Stimulated activated naive B cell treated with anti-CD40 and anti-IgM and Interleukin-4, amounts not matched to agents 10 μg/mL and 1 μg/mL and 100 μg/mL, for 72 hours (primary cell): ENCODE measurements around the gene LPP.
"Not testable (repeated sequence)": the region's sequence is repeated elsewhere in the genome, so short reads cannot be mapped to it uniquely, and the experiment has no call there.

Source experiments
- ATAC-seq, 2 donors: fragments of 150-1000 bp; cut with Tn5 transposase; replicated peaks; 2 replicates each; pipeline ENCODE4 v1.10.0; 2021; ENCODE audit warnings: moderate library complexity in 1 of 2
- DNase-seq: peaks from one replicate; pipeline ENCODE4 v3.0.0; 2021
- H3K27ac Mint-ChIP-seq: one replicate; pipeline ENCODE4 v1.8.0; 2022; ENCODE audit warnings: mild to moderate bottlenecking, mixed read lengths
- H3K27me3 Mint-ChIP-seq, 2 donors: one replicate each; pipeline ENCODE4 v1.8.0; 2022; ENCODE audit warnings: mixed read lengths in 2 of 2
- H3K36me3 Mint-ChIP-seq, 2 donors: one replicate each; pipeline ENCODE4 v1.8.0; 2022; ENCODE audit warnings: mixed read lengths in 2 of 2, mild to moderate bottlenecking in 1 of 2
- H3K4me1 Mint-ChIP-seq, 2 donors: one replicate each; pipeline ENCODE4 v1.8.0; 2022; ENCODE audit warnings: mixed read lengths in 2 of 2, mild to moderate bottlenecking in 1 of 2
- H3K4me3 Mint-ChIP-seq, 2 donors: one replicate each; pipeline ENCODE4 v1.8.0; 2022; ENCODE audit warnings: mild to moderate bottlenecking in 2 of 2, mixed read lengths in 2 of 2, moderate library complexity in 1 of 2
- H3K9me3 Mint-ChIP-seq, 2 donors: one replicate each; pipeline ENCODE4 v1.8.0; 2022; ENCODE audit warnings: mixed read lengths in 2 of 2, mild to moderate bottlenecking in 1 of 2

The LPP gene

GRCh38 chr3:188689101-188689574 lies 535.2 kb downstream of the LPP start:
- H3K9me3 Mint-ChIP-seq: peaks cover 4% of the 10 kb centered on the region in 2 donors
- DNase-seq (no peak), ATAC-seq (no peak)
- peaks cover 4 to 14% of the 10 kb centered on the region in 2 donors for H3K36me3 Mint-ChIP-seq
- H3K27ac Mint-ChIP-seq: no peak overlapping the region
- H3K4me1 Mint-ChIP-seq: peaks cover 37 to 40% of the 10 kb centered on the region in 2 donors
- H3K27me3 Mint-ChIP-seq: no peaks in the 10 kb centered on the region
- no peak overlapping the region for H3K4me3 Mint-ChIP-seq

- peaks cover 34 to 38% of the 10 kb centered on the region in 2 donors for H3K4me1 Mint-ChIP-seq
- no peak overlapping the region for H3K27ac Mint-ChIP-seq
- ATAC-seq (no peak), DNase-seq (no peak)
- no peak overlapping the region for H3K4me3 Mint-ChIP-seq
- H3K9me3 Mint-ChIP-seq: peaks cover 2% of the 10 kb centered on the region in 2 donors
- no peaks in the 10 kb centered on the region for H3K27me3 Mint-ChIP-seq
- peaks cover 2 to 11% of the 10 kb centered on the region in 2 donors for H3K36me3 Mint-ChIP-seq
Measured at GRCh38 chr3:188690064-188690463, 536.1 kb downstream of the LPP start.

GRCh38 chr3:188691004-188691403 lies 537.0 kb downstream of the LPP start:
- Mint-ChIP-seq H3K9me3 (no peaks in the 10 kb centered on the region), H3K4me1 (peaks cover 33 to 40% of the 10 kb centered on the region in 2 donors), H3K36me3 (peaks cover 0 to 9% of the 10 kb centered on the region in 2 donors), H3K4me3 (no peak overlapping the region), H3K27ac (no peak overlapping the region), H3K27me3 (no peaks in the 10 kb centered on the region)
- ATAC-seq (no peak), DNase-seq (no peak)

GRCh38 chr3:188691665-188692064 lies 537.7 kb downstream of the LPP start:
- Mint-ChIP-seq H3K27me3 (no peaks in the 10 kb centered on the region), H3K36me3 (peaks cover 0 to 9% of the 10 kb centered on the region in 2 donors), H3K4me1 (peaks cover 27 to 37% of the 10 kb centered on the region in 2 donors), H3K9me3 (no peaks in the 10 kb centered on the region), H3K27ac (no peak overlapping the region), H3K4me3 (no peak overlapping the region)
- no peak for DNase-seq
- ATAC-seq: no peak

- DNase-seq (no peak), ATAC-seq (no peak)
- peaks cover 23 to 35% of the 10 kb centered on the region in 2 donors for H3K4me1 Mint-ChIP-seq
- no peak overlapping the region for H3K4me3 Mint-ChIP-seq
- H3K36me3 Mint-ChIP-seq: peaks cover 3 to 9% of the 10 kb centered on the region in 2 donors
- no peaks in the 10 kb centered on the region for H3K27me3 Mint-ChIP-seq
- no peak overlapping the region for H3K27ac Mint-ChIP-seq
- no peaks in the 10 kb centered on the region for H3K9me3 Mint-ChIP-seq
Measured at GRCh38 chr3:188692700-188693099, 538.7 kb downstream of the LPP start.

- DNase-seq (no peak), ATAC-seq (no peak)
- no peaks in the 10 kb centered on the region for H3K9me3 Mint-ChIP-seq
- no peaks in the 10 kb centered on the region for H3K27me3 Mint-ChIP-seq
- peaks cover 20 to 28% of the 10 kb centered on the region in 2 donors for H3K4me1 Mint-ChIP-seq
- H3K36me3 Mint-ChIP-seq: peaks cover 3 to 6% of the 10 kb centered on the region in 2 donors
- no peak overlapping the region for H3K27ac Mint-ChIP-seq
- no peak overlapping the region for H3K4me3 Mint-ChIP-seq
Measured at GRCh38 chr3:188693435-188693834, 539.5 kb downstream of the LPP start.

GRCh38 chr3:188695241-188695640 lies 541.3 kb downstream of the LPP start:
- H3K9me3 Mint-ChIP-seq: no peaks in the 10 kb centered on the region
- ATAC-seq (no peak), DNase-seq (no peak)
- peaks cover 5% of the 10 kb centered on the region in 2 donors for H3K36me3 Mint-ChIP-seq
- no peak overlapping the region for H3K4me3 Mint-ChIP-seq
- H3K27me3 Mint-ChIP-seq: no peaks in the 10 kb centered on the region
- H3K27ac Mint-ChIP-seq: no peak overlapping the region
- H3K4me1 Mint-ChIP-seq: peaks cover 30 to 33% of the 10 kb centered on the region in 2 donors

- Mint-ChIP-seq H3K27ac (no peak overlapping the region), H3K4me1 (peaks cover 34 to 52% of the 10 kb centered on the region in 2 donors), H3K4me3 (no peak overlapping the region), H3K9me3 (no peaks in the 10 kb centered on the region), H3K36me3 (peaks cover 3 to 5% of the 10 kb centered on the region in 2 donors), H3K27me3 (no peaks in the 10 kb centered on the region)
- ATAC-seq (peak; percentile 68 to 76), DNase-seq (peak; percentile 41)
Measured at GRCh38 chr3:188697127-188697526, 543.2 kb downstream of the LPP start.

GRCh38 chr3:188698436-188698835 lies 544.5 kb downstream of the LPP start:
- DNase-seq (no peak), ATAC-seq (no peak)
- peaks cover 0 to 7% of the 10 kb centered on the region in 2 donors for H3K36me3 Mint-ChIP-seq
- no peaks in the 10 kb centered on the region for H3K27me3 Mint-ChIP-seq
- no peak overlapping the region for H3K4me3 Mint-ChIP-seq
- no peaks in the 10 kb centered on the region for H3K9me3 Mint-ChIP-seq
- no peak overlapping the region for H3K27ac Mint-ChIP-seq
- H3K4me1 Mint-ChIP-seq: peaks cover 32 to 60% of the 10 kb centered on the region in 2 donors

GRCh38 chr3:188700501-188700900 lies 546.5 kb downstream of the LPP start:
- peak overlapping the region; percentile 38 for H3K27ac Mint-ChIP-seq
- no peaks in the 10 kb centered on the region for H3K27me3 Mint-ChIP-seq
- no peak overlapping the region for H3K4me3 Mint-ChIP-seq
- H3K4me1 Mint-ChIP-seq: peaks cover 31 to 62% of the 10 kb centered on the region in 2 donors
- ATAC-seq (peak; percentile 75 to 83), DNase-seq (peak; percentile 36)
- no peaks in the 10 kb centered on the region for H3K9me3 Mint-ChIP-seq
- peaks cover 9 to 12% of the 10 kb centered on the region in 2 donors for H3K36me3 Mint-ChIP-seq

- Mint-ChIP-seq H3K9me3 (no peaks in the 10 kb centered on the region), H3K4me3 (no peak overlapping the region), H3K36me3 (peaks cover 9 to 12% of the 10 kb centered on the region in 2 donors), H3K27ac (peak overlapping the region; percentile 38), H3K27me3 (no peaks in the 10 kb centered on the region), H3K4me1 (peaks cover 31 to 59% of the 10 kb centered on the region in 2 donors)
- DNase-seq: no peak
- ATAC-seq: peak; percentile 6 to 22
Measured at GRCh38 chr3:188700918-188701317, 547.0 kb downstream of the LPP start.

GRCh38 chr3:188701485-188701969 lies 547.6 kb downstream of the LPP start:
- DNase-seq (no peak), ATAC-seq (peak; percentile 44 to 47)
- H3K9me3 Mint-ChIP-seq: no peaks in the 10 kb centered on the region
- H3K27me3 Mint-ChIP-seq: no peaks in the 10 kb centered on the region
- peak overlapping the region; percentile 79 for H3K27ac Mint-ChIP-seq
- no peak overlapping the region for H3K4me3 Mint-ChIP-seq
- peaks cover 31 to 54% of the 10 kb centered on the region in 2 donors for H3K4me1 Mint-ChIP-seq
- peaks cover 9 to 12% of the 10 kb centered on the region in 2 donors for H3K36me3 Mint-ChIP-seq

- not testable (repeated sequence) for H3K9me3 Mint-ChIP-seq, ATAC-seq, H3K4me3 Mint-ChIP-seq, H3K36me3 Mint-ChIP-seq, H3K27me3 Mint-ChIP-seq, DNase-seq
- H3K4me1 Mint-ChIP-seq: peaks cover 29 to 51% of the 10 kb centered on the region in 2 donors
- peak overlapping the region; percentile 4 for H3K27ac Mint-ChIP-seq
Measured at GRCh38 chr3:188702028-188702427, 548.1 kb downstream of the LPP start.

- peaks cover 15 to 34% of the 10 kb centered on the region in 2 donors for H3K4me1 Mint-ChIP-seq
- no peaks in the 10 kb centered on the region for H3K9me3 Mint-ChIP-seq
- DNase-seq: no peak
- no peak for ATAC-seq
- H3K36me3 Mint-ChIP-seq: peaks cover 12 to 22% of the 10 kb centered on the region in 2 donors
- H3K27me3 Mint-ChIP-seq: no peaks in the 10 kb centered on the region
- H3K4me3 Mint-ChIP-seq: no peak overlapping the region
- no peak overlapping the region for H3K27ac Mint-ChIP-seq
Measured at GRCh38 chr3:188706176-188706575, 552.2 kb downstream of the LPP start.

GRCh38 chr3:188706599-188706998 lies 552.6 kb downstream of the LPP start:
- Mint-ChIP-seq H3K27ac (no peak overlapping the region), H3K27me3 (no peaks in the 10 kb centered on the region), H3K9me3 (no peaks in the 10 kb centered on the region), H3K36me3 (peaks cover 12 to 22% of the 10 kb centered on the region in 2 donors), H3K4me1 (peaks cover 14 to 34% of the 10 kb centered on the region in 2 donors), H3K4me3 (no peak overlapping the region)
- DNase-seq (no peak), ATAC-seq (no peak)
